Transverse colon (tissue), 4 donors: ENCODE results near the gene NXPE3.

Experiments
- EP300 ChIP-seq: sonication (generic); formaldehyde crosslinking; IDR thresholded peaks from one replicate; pipeline ENCODE4 v1.6.1; 2017; ENCODE audit warnings: antibody characterized with exemption, low read depth
- POLR2AphosphoS5 ChIP-seq, 3 donors: sonication (generic); formaldehyde crosslinking; IDR thresholded peaks; one replicate each; pipeline ENCODE4 v1.6.1; 2016; ENCODE audit warnings: antibody characterized with exemption in 3 of 3
- TF ChIP-seq, protein P1 (sequence below), 5 experiments: fragments of 200-600 bp in 3 of 5; fragments of 450-650 bp in 2 of 5; sonication (generic) in 3 of 5; IDR thresholded peaks; 1 replicate in 2 of 5; 2 replicates in 3 of 5; pipeline ENCODE4 v1.5.1; 2016 to 2017; ENCODE audit warnings: antibody characterized with exemption in 5 of 5, inconsistent platforms in 3 of 5, mild to moderate bottlenecking in 2 of 5, moderate library complexity in 1 of 5

DNA sequence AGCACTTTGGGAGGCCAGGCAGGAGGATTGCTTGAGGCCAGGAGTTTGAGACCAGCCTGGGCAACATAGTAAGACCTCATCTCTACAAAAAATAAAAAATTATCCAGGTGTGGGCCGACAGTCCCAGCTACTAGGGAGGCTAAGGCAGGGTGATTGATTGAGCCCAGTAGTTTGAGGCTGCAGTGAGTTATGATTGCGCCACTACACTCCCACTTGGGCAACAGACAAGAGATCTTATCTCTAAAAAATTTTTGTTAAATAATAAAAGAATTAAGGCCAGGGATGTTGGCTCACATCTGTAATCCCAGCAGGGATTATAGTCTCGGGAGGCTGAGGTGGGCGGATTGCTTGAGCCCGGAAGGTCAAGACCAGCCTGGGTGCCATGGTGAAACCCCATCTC is 44.5 kb downstream of the NXPE3 start:
- TF ChIP-seq, protein P1, sequence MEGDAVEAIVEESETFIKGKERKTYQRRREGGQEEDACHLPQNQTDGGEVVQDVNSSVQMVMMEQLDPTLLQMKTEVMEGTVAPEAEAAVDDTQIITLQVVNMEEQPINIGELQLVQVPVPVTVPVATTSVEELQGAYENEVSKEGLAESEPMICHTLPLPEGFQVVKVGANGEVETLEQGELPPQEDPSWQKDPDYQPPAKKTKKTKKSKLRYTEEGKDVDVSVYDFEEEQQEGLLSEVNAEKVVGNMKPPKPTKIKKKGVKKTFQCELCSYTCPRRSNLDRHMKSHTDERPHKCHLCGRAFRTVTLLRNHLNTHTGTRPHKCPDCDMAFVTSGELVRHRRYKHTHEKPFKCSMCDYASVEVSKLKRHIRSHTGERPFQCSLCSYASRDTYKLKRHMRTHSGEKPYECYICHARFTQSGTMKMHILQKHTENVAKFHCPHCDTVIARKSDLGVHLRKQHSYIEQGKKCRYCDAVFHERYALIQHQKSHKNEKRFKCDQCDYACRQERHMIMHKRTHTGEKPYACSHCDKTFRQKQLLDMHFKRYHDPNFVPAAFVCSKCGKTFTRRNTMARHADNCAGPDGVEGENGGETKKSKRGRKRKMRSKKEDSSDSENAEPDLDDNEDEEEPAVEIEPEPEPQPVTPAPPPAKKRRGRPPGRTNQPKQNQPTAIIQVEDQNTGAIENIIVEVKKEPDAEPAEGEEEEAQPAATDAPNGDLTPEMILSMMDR (IDR thresholded peaks at IDR 0.05), result no peak
- no peak for TF ChIP-seq EP300
- TF ChIP-seq POLR2AphosphoS5 (IDR thresholded peaks at IDR 0.05), result no peak
